GM12874 (cell line): Measurements from ENCODE around the gene DNMT1.

Source experiments
- TF ChIP-seq, protein P1 (sequence below): IDR thresholded peaks from 2 replicates; pipeline ENCODE4 v1.5.1; 2011; ENCODE audit warnings: low read depth, mild to moderate bottlenecking, control low read depth, low read length, moderate library complexity; ENCODE audit not compliant: insufficient read depth

The DNMT1 gene

DNA sequence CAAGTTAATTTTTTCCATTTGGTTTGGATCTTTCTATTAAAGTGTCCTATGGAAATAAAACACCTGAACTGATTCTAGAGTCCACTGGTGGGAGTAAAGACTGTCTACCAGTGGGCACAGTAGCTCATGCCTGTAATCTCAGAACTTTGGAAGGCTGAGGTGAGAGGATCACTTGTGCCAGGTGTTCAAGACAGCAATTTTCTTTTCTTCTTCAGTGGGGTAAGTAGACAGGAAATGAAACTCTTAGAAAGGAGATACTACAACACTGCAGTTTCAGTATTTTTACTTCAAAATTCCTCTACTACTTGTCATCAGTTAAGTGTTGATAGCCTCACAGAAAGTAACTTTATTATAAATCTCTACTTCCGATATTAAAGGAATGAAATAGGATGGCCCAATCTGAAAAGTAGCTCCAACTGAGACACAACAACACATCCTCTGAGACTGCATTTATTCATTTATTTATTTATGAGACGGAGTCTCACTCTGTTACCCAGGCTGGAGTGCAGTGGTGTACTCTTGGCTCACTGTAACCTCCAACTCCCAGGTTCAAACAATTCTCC lies 26.3 kb downstream of the DNMT1 start:
- TF ChIP-seq, protein P1, sequence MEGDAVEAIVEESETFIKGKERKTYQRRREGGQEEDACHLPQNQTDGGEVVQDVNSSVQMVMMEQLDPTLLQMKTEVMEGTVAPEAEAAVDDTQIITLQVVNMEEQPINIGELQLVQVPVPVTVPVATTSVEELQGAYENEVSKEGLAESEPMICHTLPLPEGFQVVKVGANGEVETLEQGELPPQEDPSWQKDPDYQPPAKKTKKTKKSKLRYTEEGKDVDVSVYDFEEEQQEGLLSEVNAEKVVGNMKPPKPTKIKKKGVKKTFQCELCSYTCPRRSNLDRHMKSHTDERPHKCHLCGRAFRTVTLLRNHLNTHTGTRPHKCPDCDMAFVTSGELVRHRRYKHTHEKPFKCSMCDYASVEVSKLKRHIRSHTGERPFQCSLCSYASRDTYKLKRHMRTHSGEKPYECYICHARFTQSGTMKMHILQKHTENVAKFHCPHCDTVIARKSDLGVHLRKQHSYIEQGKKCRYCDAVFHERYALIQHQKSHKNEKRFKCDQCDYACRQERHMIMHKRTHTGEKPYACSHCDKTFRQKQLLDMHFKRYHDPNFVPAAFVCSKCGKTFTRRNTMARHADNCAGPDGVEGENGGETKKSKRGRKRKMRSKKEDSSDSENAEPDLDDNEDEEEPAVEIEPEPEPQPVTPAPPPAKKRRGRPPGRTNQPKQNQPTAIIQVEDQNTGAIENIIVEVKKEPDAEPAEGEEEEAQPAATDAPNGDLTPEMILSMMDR, result no peak

DNA sequence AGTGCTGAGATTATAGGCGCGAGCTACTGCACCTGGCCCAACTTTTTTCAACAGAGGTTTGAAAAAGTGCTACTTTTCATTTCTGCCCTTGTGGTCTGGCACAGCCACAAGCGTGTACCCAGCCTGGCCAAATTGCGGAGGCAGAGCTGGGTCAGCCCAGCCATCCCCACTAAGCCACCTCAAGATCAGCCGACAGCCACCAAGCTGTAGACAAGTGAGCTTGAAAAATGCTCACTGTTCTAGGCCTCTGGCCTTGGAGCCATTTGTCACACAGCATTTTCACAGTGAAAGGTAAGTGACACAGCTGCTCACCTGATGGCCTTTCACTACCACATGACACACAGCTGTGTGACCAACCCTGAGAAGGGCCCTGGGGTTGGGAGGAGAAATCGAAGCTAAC lies 27.3 kb downstream of the DNMT1 start:
- TF ChIP-seq, protein P1, result no peak

DNA sequence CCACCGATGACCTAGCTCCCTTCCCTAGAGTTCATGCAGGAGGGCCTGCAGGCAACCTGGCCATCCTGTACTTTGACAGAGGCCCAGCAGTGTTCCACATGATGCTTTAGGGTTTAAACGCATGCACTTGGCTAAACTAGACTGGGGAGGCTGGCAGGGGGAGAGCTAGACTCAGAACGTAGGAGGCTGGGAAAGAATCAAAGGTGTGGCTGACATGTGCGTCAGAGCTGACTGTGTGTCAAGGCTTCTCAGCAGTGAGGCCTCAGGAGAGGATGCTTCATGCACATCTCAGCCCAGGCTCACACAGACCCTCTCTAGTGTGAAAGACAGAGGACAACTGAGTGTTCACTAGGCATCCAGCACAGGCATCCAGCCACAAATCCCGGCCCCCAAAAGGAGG lies 28.7 kb downstream of the DNMT1 start:
- TF ChIP-seq, protein P1, result no peak

DNA sequence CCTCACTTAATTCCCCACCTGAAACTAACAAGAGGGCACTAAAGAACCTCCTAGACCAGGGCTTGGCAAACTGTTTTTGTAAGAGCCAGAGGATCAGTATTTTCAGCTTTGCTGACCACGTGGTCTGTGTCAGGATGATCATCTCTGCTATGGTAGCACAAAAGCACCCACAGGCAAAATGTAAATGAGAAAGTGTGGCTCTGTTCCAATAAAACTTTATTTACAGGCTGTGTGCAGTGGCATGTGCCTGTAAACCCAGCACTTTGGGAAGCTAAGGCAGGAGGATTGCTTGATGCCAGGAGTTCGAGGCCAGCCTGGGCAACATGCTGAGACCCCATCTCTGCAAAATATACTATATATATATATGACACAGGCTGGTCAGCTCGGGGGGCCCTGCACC lies 31.2 kb downstream of the DNMT1 start:
- TF ChIP-seq, protein P1, result no peak

DNA sequence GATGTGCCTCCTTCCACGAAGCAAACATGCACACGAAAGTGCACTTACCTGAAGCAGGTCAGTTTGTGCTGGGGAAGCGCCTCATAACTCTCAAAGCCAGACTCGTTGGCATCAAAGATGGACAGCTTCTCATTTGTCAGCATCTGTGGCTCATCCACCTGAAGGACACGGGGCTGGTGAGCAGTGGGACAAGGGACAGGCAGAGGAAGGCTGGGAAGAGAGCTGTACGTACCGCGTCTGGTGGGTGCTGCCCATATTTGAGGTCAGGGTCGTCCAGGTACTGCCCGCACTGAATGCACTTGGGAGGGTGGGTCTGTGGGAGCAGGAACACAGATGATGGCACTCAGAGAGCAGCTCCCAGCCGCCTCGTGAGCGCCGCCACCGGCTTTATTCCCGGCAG lies 35.1 kb downstream of the DNMT1 start:
- TF ChIP-seq, protein P1, result no peak

DNA sequence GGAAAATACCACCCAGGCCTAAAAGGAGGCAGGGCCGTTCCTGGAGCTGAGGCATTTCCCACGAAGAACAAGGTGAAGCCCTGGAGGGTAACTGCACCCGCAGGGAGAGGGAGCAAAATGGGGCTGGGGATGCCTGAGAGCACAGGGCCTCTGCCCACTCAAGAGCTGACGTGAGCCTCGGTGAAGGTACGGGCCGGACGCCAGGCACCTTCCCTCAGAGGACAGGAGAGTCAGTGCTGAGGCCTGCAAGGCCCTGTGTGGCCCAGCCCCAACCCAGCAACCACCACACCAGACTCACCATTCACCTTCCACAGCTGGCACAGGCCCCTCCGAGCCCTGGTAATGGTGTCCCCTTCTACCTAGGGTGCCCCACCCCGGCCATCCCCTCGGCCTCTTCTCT lies 36.3 kb downstream of the DNMT1 start:
- TF ChIP-seq, protein P1, result no peak

DNA sequence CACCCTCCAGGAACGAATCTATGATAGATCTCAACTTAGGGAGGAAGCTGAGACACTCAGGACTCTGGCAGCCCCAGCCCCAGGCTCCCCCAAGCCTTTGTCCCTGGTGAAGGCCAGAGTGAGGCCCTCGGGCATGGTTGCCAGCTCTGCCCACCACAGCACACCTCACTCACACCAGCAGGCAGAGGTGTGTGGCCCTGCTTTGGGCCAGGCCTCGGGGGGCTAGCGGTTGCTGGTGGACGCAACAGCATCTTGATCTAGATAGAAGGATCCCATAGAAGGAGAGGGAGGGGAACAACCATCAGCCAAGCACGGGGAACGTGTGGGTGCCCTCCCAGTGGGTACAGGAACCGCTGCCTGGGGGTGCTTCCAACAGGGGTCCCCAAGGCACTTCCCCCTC lies 36.7 kb downstream of the DNMT1 start:
- TF ChIP-seq, protein P1, result no peak
